GM13976 (cell line): ENCODE data around the gene CNKSR1.

Experiments used
- DNase-seq: peaks from one replicate; pipeline ENCODE4 v3.0.0; 2012; ENCODE audit warnings: low spot score
- CTCF ChIP-seq: IDR thresholded peaks from 2 replicates; pipeline ENCODE4 v1.5.1; 2012; ENCODE audit warnings: borderline replicate concordance, mild to moderate bottlenecking; ENCODE audit not compliant: insufficient read depth; ENCODE audit errors: extremely low read depth, missing control alignments, control extremely low read depth
- in situ Hi-C: fragments of 300-500 bp; cut with MboI; formaldehyde crosslinking; loops from one replicate; pipeline ENCODE4 v1.12.0; 2022; ENCODE audit warnings: low sequenced_read_pairs, mixed read lengths, inconsistent platforms; ENCODE audit not compliant: unreplicated experiment

Gene CNKSR1

GRCh38 chr1:26184086-26184485, 6.8 kb downstream of the CNKSR1 start:
- in situ Hi-C loops = no loop called here
- no peak for DNase-seq
- no peak for TF ChIP-seq CTCF

GRCh38 chr1:26184883-26185282, 7.6 kb downstream of the CNKSR1 start:
- DNase-seq = no peak
- in situ Hi-C loops = no loop called here
- TF ChIP-seq CTCF = no peak

- in situ Hi-C loops = no loop called here
These were observed 10.6 kb downstream of the CNKSR1 start for GRCh38 chr1:26187882-26188281.

GRCh38 chr1:26188477-26188876, 11.2 kb downstream of the CNKSR1 start:
- no peak for DNase-seq
- no peak for TF ChIP-seq CTCF
- in situ Hi-C loops = no loop called here

More at GRCh38 chr1:26187882-26188281, 10.6 kb downstream of the CNKSR1 start:
- TF ChIP-seq CTCF = no peak
- no peak for DNase-seq

GRCh38 chr1:26189331-26189730, 12.0 kb downstream of the CNKSR1 start:
- in situ Hi-C loops = no loop called here
- no peak for TF ChIP-seq CTCF
- no peak for DNase-seq

- DNase-seq = no peak
- in situ Hi-C loops = no loop called here
- no peak for TF ChIP-seq CTCF
These were observed 12.5 kb downstream of the CNKSR1 start for GRCh38 chr1:26189751-26190275.
